Measurements from ENCODE around the gene CFAP107.
"Not testable (repeated sequence)": the region's sequence is repeated elsewhere in the genome, so short reads cannot be mapped to it uniquely, and the experiment has no call there.

The CFAP107 gene, protein sequence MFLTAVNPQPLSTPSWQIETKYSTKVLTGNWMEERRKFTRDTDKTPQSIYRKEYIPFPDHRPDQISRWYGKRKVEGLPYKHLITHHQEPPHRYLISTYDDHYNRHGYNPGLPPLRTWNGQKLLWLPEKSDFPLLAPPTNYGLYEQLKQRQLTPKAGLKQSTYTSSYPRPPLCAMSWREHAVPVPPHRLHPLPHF

DNA sequence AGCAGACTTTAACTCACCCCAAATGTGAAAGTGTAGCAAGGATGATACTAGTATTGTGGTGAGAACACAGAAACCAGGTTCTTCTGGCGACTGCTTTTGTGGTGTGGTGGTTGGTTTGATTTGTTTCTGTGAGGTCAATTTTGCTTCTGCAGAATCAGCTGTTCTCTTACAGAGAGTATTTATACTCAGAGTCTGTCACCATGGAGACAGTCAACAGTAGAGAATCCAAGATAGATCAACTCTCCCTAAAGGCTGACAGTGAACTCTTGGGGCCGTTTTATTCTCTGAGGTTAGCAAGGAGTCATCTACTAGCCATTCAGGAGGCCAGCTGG, at the start of gene CFAP107:
Gene CFAP107 (plus strand): TSS at position 209 of the 332 bp plus-strand sequence. CDS start 231 bp downstream, outside the sequence.
- DNase-seq (ENCODE audit: low spot score): no peak

GRCh38 chr1:12696658-12697057, 49.3 kb upstream of the CFAP107 start:
- DNase-seq (ENCODE audit: low spot score): no peak

DNA sequence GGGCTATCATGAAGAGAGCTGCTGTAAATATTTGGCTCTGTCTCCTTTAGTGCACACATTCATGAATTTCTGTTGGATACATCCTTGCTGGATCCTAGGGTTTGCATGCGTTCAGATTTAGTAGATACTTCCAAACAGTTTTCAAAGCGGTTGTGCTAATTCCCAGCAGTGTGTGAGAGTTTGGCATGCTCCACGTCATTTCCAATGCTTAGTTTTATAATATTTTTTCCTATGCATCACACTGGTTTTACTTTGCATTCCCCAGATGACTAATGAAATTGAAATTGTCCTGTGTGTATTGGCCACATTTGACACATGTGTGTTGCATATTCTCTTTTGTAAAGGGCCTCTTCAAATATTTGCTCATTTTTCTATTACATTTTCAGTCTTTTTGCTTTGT, 48.6 kb upstream of the CFAP107 start:
- DNase-seq (ENCODE audit: low spot score): no peak

DNA sequence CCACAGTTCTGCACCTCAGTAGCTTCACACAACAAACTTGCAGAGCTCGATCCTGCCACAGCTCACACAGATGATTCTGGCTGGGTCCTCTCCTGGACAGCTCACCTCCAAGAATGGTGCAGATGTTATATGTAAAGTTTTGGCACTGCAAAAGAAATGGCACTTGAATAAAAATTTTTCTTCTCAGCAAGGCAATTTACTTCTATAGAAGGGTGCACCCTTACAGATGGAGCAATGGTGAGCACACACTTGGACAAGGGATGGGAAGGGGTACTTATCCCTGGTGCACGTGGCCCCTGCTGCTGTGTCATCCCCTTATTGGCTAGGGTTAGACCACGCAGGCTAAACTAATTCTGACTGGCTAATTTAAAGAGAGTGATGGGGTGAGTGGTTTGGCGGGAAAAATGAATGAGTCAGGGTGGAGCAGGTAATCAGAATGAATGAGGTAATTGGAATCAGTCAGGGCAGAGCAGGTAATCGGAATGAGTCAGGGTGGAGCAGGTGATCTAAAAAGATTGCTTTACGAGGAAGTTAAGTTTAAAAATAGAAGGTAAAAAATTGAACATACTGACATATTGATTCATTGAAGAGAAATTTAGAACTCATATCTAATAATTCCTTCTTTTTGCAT, 42.1 kb upstream of the CFAP107 start:
- no peak for DNase-seq (ENCODE audit: low spot score)

GRCh38 chr1:12706061-12706460, 39.9 kb upstream of the CFAP107 start:
- no peak for DNase-seq (ENCODE audit: low spot score)

DNA sequence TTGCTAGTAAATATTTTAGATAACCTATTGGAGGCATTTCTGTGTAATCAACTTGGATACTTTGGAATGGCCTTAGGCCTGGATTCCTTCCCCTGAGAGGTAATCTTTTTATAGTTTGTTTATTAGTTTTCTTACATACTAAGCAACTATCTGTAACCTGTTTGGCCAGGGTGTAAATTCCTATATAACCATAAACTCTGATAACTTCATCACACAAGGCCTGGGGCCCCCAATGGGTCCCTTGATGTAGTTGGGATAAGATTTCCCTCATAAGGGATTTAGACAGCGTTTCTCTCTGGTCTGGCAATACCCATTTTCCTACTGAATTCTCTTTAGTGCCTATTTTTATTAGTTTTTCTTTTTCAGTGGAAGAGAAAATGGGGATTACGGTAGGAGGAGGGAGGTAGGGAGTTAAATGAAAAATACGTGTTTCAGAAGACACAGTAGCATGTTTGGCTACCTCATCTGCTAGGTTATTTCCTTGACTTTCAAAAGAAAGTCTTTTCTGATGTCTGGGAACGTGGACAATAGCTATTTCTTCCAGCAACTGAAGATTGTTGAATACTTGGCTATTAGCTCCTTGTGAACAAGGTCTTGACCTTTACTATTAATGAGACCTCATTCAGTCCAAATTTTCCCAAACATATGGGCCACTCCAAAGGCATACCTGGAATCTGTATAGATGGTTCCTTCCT, 37.5 kb upstream of the CFAP107 start:
- DNase-seq (ENCODE audit: low spot score): no peak

- no peak for DNase-seq (ENCODE audit: low spot score)
Measured at GRCh38 chr1:12709091-12709491, 36.9 kb upstream of the CFAP107 start.

DNA sequence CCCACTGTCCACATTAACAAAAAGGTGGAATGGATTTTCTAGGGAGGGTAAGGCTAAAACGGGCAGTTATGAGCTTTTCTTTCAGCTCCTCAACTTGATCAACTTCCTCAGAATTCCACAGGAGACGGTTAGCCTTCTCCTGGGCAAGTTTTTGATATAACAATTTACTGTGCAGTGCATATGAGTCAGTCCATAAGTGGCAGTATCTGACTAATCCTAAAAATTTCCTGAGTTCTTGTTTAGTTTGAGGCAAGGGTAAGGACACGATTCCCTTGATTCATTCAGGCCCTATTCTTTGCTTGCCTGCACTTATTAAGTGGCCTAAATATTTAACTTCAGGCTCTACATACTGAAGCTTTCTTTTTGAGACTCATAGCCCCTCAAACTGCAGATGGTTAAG, 36.3 kb upstream of the CFAP107 start:
- DNase-seq (ENCODE audit: low spot score): no peak

DNA sequence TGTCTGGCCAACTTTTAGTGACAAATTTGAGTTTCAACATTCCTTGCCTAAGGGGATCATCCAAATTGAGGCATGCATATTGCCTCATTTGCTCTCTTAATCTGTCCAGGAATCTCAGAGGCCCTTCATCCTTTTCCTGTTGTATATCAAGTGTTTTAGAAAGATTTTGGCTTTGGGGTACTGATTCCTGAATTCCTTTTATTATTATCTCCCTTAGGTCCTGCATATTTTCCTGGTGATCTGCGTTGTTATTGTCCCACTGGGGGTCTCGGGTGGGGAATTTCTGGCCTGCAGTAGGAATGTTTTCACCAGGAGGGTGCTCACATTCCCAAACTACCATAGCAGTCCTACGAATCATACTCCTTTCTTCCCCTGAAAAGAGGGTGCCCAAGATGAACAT, 34.5 kb upstream of the CFAP107 start:
- no peak for DNase-seq (ENCODE audit: low spot score)

DNA sequence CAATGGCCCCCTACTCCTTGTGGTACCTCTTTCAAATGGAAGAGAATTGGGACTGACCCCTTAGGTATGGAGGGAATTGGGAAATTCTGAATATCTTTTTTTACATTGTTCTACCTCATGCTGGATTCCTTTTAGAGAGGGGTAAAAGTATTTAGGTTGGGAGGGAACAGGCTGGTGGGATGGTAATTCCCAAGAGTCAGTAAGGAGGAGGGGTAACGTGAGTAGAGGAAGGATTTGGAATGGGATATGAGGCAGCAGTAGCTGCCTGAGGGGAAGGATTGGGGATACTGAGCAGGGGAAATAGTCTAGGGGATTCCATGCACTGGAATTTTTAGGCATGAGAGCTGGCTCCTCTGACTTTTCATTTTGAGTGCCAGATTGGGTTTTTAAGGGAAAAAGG, 33.9 kb upstream of the CFAP107 start:
- no peak for DNase-seq (ENCODE audit: low spot score)

GRCh38 chr1:12712929-12713328, 33.1 kb upstream of the CFAP107 start:
- no peak for DNase-seq (ENCODE audit: low spot score)

- DNase-seq (ENCODE audit: low spot score): not testable (repeated sequence)
Measured at GRCh38 chr1:12713651-12714050, 32.3 kb upstream of the CFAP107 start.

DNA sequence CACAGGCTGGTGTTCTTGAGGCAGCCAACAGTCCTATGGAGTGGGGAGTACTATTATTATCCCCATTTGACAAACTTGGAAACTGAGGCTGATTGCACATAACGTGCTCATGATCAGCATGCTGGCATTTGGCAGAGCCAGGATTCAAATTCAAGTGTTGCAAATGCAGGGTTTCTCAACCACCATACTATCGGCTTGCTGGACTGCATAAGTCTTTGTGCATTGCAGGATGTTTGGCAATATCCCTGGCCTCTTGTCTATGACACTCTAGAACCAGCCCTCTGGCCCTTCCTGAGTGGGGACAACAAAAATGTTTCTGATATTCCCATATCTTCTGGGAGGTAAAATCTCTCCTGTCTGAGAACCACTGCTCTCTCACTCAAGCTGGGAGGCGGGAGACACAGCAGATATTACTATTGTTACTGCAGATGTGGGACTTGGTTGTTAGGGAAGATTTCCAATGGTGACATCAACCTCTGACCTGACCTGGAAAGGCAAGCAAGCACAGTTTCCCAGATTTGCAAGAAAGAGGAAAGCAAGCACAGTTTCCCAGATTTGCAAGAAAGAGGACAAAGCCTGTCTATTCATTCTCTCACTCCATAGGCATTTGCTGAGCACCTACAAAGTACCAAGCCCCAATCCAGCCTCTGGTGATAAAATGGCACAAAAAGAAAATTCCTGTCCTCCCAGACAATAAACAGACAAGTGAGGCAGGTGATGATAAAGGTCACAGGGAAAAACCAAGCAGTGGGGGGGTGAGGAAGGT, 31.1 kb upstream of the CFAP107 start:
- DNase-seq (ENCODE audit: low spot score): no peak

DNA sequence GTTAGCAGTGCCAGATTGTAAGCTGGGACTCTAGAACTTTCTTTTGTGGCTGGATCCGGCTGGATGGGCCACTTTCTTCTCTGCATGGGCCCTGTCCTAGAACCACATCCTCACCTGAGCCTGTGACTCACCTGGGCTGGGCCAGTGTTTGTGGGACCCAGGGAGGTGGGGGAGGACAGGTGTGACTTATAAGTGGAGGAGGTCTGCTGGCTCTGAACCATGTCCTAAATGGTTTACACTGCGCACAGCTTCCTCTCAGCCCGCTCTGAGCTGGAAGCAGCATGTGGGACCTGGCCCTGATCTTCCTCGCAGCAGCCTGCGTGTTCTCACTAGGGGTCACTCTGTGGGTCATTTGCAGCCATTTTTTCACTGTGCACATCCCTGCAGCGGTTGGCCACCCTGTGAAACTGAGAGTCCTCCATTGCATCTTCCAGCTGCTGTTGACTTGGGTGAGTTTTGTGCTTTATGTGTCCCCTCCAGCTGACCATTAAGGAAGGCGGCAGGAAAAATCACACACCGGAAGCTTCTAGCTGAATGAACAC, 30.0 kb upstream of the CFAP107 start, which contains the start of gene AADACL3:
Gene AADACL3 (plus strand): TSS at position 215 of the 542 bp plus-strand sequence. CDS start 67 bp downstream, at position 282.
- DNase-seq (ENCODE audit: low spot score): no peak

DNA sequence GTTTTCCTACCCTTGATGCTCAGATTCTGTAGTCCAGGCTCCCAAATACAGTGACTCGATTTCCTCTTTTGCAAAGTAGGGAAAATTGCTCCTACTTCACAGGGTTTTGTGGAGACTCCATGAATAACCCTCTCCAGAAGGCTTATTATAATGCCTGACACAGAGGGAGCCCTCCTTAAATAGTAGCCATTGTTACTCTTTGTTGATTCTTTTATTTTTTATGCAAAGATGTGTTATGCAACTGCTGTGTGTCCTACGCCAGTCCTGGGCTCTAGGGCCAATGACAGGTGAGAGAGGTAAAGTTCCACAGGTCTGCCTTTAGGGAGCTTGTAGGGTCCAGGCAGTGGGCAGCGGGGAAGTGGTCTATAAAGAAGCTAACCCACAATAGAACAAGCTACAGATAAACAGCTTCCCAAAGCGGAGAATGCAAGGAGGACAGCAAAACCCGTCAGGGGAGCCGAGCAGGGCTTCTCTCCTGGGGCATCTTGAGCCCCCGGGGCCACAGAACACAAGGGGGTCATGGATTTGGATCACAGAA, 28.6 kb upstream of the CFAP107 start:
- DNase-seq (ENCODE audit: low spot score): no peak

DNA sequence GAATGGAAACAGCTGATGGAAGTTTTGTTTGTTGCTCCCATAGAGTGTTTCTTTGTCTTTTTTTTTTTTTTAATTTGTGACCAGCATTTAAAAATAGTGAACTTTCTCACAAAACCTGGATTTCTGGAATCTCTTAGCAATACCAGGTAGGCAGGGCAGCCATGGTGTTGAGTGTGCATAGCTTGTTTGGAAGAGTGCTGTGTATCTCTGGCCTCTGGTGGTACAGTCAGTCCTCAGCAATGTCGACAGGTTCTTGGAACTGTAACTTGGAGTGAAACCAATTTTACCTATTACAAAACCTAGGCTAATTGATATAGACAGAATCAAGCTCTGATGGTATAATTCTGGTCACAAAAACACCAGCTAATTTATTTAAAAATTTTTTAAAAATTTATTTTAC, 23.4 kb upstream of the CFAP107 start:
- DNase-seq (ENCODE audit: low spot score): no peak

GRCh38 chr1:12728391-12728790, 17.6 kb upstream of the CFAP107 start:
- DNase-seq (ENCODE audit: low spot score): no peak

GRCh38 chr1:12730156-12730555, 15.8 kb upstream of the CFAP107 start:
- DNase-seq (ENCODE audit: low spot score): no peak

- not testable (repeated sequence) for DNase-seq (ENCODE audit: low spot score)
Measured at GRCh38 chr1:12731084-12731483, 14.9 kb upstream of the CFAP107 start.

GRCh38 chr1:12734651-12735050, 11.3 kb upstream of the CFAP107 start:
- DNase-seq (ENCODE audit: low spot score): no peak

GRCh38 chr1:12738934-12739333, 7.1 kb upstream of the CFAP107 start:
- no peak for DNase-seq (ENCODE audit: low spot score)

DNA sequence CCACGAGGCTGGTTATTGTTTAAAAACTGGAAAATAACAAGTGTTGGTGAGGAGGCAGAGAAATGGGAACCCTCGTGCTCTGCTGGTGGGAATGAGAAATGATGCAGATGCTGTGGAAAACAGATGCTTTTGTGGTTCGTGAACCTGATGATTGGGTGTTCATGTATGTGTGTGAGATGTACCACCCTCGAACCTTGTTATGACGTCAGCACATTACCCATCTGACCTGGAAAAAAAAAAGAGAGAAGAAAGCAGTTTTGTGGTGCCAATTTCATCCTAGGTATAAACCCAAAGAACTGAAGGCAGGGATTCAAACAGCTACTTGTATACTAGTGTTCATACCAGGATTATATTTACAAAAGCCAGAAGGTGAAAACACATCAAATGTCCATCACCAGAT, 6.4 kb upstream of the CFAP107 start:
- no peak for DNase-seq (ENCODE audit: low spot score)
